Limb (tissue), 2 donors: ENCODE results near the gene PTH1R.

ENCODE experiments used
- DNase-seq, 2 donors: peaks; one replicate each; pipeline ENCODE4 v3.0.0-alpha.2; 2016; ENCODE audit errors: extremely low spot score in 2 of 2

Gene PTH1R

GRCh38 chr3:46927718-46928073, 50.2 kb downstream of the PTH1R start:
- DNase-seq: no peak

DNA sequence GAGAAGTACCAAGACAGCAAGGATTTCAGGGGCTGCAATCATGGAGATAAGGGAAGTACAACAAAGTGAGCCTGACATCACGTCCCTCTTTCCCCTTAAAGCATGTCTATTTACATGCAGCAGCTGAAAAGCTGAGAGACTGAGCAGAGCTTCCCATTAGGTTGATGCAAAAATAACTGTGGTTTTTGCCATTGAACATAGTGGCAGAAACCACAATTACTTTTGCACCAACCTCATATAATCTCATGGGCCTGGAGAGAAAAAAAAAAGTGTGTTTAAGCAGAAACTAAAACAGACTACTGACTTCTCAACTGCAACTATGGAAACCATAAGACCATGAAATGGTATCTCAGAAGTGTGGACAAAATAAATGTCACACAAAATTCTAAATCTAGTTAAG, 50.8 kb downstream of the PTH1R start:
- no peak for DNase-seq

- DNase-seq: no peak
Observed at GRCh38 chr3:46929324-46929723, 51.8 kb downstream of the PTH1R start.

GRCh38 chr3:46930166-46930944, 52.8 kb downstream of the PTH1R start:
- DNase-seq: no peak

DNA sequence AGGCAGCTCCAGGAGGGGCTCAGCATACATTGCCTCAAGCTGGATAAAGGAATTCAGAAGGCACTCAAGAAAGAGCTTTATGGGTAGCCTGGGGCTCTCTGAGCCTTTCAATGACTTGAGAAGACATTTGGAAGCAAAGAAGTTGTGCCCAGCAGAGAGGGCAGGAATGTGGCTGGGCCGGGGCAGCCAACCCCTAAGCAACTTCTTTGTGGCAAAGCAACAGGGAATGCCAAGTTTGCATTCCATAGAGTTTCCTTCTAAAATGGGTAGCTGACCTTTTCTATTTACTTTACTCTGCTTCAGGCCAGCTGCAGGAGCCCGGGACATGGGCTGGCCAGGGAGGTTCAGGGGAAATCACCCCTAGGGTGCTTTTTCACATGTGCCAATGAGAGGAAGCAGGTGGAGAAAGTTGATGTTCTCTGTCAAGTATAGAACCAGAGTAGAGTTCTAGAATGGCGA, 53.5 kb downstream of the PTH1R start:
- DNase-seq: no peak

- DNase-seq: peak in 1 of 2 donors; percentile 32
Observed at GRCh38 chr3:46931631-46932331, 54.3 kb downstream of the PTH1R start.

DNA sequence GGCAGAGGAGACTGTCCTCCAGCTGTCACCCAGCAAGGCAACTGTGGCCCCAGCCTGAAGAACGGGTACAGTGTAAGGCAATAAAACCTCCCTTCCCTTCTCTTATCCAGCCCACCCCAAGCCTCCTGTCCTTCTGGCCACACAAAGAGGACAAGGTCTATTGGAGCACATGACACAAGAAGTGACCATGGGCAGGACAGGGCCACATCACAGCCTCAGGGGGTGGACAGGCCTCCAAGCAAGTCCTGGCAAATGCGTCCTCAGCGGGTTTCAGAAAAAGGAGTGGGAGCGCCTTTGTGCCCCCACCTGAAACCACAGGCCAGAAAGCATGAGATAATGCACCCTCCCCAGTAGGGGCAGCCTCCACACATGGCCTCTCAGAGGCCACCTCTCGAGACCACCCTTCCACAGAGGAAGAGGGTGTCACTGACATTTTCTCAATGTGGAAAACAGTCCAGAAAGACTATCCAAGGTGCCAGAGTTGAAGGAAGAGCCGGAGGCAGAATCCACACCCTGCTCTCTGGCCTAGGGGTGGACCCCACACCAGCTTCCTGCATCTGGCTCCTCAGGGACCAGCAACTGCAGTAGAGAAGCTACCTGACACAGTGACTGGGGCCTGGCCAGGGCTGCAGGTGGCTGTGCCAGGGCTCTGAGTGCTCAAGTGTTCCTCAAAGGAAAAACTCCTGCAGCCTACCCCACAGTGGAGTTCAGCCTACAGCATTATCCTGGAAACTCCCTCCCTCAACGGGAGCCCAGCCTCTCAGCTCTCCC, 55.1 kb downstream of the PTH1R start:
- no peak for DNase-seq

GRCh38 chr3:46933261-46933660, 55.7 kb downstream of the PTH1R start:
- no peak for DNase-seq

DNA sequence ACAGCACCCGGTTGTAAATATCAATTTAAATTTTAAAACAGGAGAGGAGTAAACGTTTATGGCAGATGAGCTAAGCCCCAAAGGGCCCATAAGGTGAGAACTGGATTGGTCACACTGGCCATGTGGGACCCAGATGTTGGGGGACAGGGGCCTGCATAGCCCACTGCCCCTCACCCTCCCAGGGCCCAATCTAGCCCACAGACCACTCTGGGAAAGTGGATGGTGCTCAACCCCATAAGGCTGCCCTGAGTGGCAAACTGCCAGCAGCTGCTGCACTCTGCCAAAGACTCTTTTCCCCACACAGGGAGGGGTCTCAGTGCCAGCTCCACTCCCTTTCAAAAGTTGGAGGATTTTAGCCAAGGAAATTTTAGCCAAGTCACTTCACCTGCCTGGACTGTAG, 56.6 kb downstream of the PTH1R start:
- DNase-seq: peak in 1 of 2 donors; percentile 62

DNA sequence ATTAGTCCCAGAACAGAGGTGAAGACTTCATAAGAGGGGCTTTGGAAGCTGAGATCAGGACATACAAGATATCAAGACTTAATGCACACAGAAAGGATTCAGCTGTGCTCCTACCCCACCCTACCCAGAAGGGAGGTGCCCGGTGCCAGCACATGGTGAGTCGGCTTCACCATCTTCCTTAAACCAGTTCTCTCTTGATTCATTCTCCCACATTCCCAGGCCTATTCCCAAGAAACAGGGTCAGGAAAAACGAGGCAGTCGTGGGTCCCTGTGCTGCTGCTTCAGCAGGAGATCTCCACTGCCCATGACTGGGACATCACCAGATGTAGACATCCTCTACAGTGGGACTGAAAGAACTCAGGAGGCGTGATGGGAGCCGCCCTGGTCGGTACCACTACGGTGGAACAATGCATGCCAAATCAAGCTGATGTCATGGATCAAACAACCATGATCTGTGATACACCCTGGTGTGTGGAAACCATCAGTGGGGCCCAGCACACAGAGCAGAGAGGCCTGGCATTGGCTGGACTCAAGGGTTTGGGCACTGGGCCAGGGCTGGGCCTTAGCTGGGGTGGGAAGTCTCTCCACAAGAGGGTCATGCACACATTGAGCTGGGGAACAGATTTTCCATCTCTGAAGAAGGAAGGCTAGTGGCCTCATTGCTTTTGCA, 57.1 kb downstream of the PTH1R start:
- DNase-seq: no peak

GRCh38 chr3:46935168-46935858, 57.8 kb downstream of the PTH1R start:
- DNase-seq: peak; percentile 49 to 68

DNA sequence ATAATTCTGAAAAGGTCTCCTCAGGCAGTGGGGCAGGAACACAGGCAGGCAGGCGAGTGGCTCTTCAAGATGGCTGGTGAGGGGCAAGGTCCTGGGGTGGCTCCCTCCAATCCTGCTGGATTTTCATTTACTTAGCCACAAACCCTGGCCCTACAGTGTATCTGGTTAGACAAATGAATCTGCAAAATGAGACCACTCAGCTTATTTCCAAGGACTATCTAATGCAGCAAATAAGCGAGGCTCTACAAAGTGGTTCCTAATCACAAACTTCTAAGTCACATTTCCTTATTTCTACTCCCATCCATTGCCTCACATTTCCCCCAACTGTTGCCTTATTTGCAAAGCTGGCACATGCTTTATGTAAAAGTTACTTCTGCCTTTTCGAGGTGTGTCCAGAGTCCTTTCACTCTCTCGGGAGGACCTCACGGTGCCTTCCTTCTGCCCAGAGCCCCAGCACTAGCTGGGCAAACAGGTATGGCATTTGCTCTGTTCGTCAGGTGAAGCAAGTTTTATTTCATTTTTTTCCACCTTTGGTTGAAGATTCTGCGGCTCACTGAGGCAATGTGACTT, 58.6 kb downstream of the PTH1R start:
- DNase-seq: no peak

- no peak for DNase-seq
Observed at GRCh38 chr3:46936733-46937250, 59.3 kb downstream of the PTH1R start.

- DNase-seq: no peak
Observed at GRCh38 chr3:46938118-46938517, 60.6 kb downstream of the PTH1R start.

GRCh38 chr3:46939578-46940445, 62.3 kb downstream of the PTH1R start:
- no peak for DNase-seq

DNA sequence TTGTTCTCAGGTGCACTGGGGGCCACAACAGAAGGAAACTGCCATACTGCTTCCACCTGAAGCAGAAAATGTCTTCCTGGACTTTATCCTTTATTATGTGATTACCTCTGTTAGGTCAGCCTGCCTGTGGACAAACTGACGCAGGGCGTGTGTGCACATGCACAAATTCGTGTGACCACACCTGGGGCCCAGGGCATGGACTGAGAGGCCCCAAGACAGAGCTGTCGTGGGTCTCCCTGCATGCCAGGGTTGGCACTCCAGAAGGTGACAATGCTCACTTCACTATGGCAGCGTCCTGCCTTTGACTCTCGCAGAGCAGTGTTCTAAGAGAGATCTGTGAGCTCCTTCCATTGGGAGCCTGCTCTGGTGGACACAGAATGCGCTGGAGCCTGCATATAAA, 64.6 kb downstream of the PTH1R start:
- DNase-seq: no peak

GRCh38 chr3:46942481-46943236, 65.1 kb downstream of the PTH1R start:
- no peak for DNase-seq

GRCh38 chr3:46943237-46944187, 66.0 kb downstream of the PTH1R start:
- DNase-seq: no peak
